Progenitor cell of endocrine pancreas (in vitro differentiated cells): ENCODE data around the gene ST3GAL3. TPM values are rescaled to one million over a fixed set of nuclear protein-coding genes. Genes with fewer than 3 reads are reported as not detected.

ENCODE experiments used
- DNase-seq: peaks from one replicate; pipeline ENCODE4 v3.0.0; 2021; ENCODE audit warnings: low spot score; ENCODE audit not compliant: unreplicated experiment
- H3K27ac Mint-ChIP-seq: 2 replicates; pipeline ENCODE4 v1.8.0; 2021; ENCODE audit warnings: mild to moderate bottlenecking, moderate library complexity, mixed read lengths
- H3K27me3 Mint-ChIP-seq: 2 replicates; pipeline ENCODE4 v1.8.0; 2021; ENCODE audit warnings: mixed read lengths
- H3K36me3 Mint-ChIP-seq: 2 replicates; pipeline ENCODE4 v1.8.0; 2022; ENCODE audit warnings: mixed read lengths; ENCODE audit not compliant: insufficient read depth
- H3K4me1 Mint-ChIP-seq: 2 replicates; pipeline ENCODE4 v1.8.0; 2021; ENCODE audit warnings: low read depth, mixed read lengths
- H3K4me3 Mint-ChIP-seq: 2 replicates; pipeline ENCODE4 v1.8.0; 2021; ENCODE audit warnings: low read depth, mild to moderate bottlenecking, moderate library complexity, mixed read lengths
- H3K9me3 Mint-ChIP-seq: 2 replicates; pipeline ENCODE4 v1.8.0; 2021; ENCODE audit warnings: low read depth, mixed read lengths
- total RNA-seq: library from RNA; stranded (reverse); gene quantifications from 2 replicates; pipeline ENCODE4 v1.2.1, GENCODE V29; 2021
- TF ChIP-seq, protein P1 (sequence below): fragments of 200-600 bp; sonication (generic); IDR thresholded peaks from one replicate; pipeline ENCODE4 v1.5.0; 2021; ENCODE audit warnings: antibody characterized with exemption, mild to moderate bottlenecking; ENCODE audit not compliant: unreplicated experiment

Gene ST3GAL3
- total RNA-seq, 1 donor from 2014 or later: 14.9 TPM

DNA sequence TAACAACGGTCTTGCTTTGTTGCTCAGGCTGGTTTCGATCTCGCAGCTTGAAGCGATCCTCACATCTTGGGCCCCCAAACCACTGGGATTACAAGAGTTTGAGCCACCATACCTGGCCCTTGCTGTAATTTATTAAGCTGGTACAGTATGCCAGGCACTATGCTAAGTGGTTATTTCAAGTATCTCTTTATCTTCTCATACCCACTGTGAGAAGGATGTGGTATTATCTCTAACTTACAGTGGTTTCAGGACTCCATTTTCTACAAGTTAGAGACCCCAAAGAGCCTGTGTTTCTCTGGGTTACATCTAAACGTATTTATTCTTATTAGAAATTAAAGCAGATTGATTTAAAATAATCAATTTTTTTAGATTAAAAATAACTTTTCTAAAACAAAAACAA lies 8.1 kb upstream of the ST3GAL3 start:
- Mint-ChIP-seq H3K27ac (no peak overlapping the region), H3K4me3 (no peak overlapping the region), H3K27me3 (no peaks in the 10 kb centered on the region), H3K4me1 (no peaks in the 10 kb centered on the region), H3K9me3 (no peaks in the 10 kb centered on the region), H3K36me3 (peaks cover 14% of the 10 kb centered on the region)
- TF ChIP-seq, protein P1, sequence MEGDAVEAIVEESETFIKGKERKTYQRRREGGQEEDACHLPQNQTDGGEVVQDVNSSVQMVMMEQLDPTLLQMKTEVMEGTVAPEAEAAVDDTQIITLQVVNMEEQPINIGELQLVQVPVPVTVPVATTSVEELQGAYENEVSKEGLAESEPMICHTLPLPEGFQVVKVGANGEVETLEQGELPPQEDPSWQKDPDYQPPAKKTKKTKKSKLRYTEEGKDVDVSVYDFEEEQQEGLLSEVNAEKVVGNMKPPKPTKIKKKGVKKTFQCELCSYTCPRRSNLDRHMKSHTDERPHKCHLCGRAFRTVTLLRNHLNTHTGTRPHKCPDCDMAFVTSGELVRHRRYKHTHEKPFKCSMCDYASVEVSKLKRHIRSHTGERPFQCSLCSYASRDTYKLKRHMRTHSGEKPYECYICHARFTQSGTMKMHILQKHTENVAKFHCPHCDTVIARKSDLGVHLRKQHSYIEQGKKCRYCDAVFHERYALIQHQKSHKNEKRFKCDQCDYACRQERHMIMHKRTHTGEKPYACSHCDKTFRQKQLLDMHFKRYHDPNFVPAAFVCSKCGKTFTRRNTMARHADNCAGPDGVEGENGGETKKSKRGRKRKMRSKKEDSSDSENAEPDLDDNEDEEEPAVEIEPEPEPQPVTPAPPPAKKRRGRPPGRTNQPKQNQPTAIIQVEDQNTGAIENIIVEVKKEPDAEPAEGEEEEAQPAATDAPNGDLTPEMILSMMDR: no peak
- DNase-seq: no peak

DNA sequence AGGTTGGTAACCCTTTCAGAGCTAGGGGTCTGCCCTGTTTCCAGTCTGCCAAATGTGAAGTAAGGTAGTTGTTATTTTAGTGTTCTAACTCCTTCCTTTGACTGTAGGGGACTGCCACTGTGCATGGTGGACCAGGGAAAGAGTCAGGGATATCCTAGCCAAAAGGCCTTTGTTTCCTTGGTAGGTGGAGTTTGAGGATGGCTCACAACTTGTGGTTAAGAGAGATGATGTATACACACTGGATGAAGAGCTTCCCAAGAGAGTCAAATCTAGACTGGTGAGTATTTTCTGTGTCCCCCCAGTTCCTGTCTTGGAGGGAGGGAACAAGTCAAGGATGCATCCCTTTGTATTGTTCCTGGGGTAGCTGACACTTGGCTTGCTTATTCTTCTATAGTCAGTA lies 3.5 kb upstream of the ST3GAL3 start:
- Mint-ChIP-seq H3K4me3 (no peak overlapping the region), H3K36me3 (peaks cover 10% of the 10 kb centered on the region), H3K9me3 (no peaks in the 10 kb centered on the region), H3K4me1 (peaks cover 7% of the 10 kb centered on the region), H3K27me3 (no peaks in the 10 kb centered on the region), H3K27ac (no peak overlapping the region)
- TF ChIP-seq, protein P1: no peak
- no peak for DNase-seq

DNA sequence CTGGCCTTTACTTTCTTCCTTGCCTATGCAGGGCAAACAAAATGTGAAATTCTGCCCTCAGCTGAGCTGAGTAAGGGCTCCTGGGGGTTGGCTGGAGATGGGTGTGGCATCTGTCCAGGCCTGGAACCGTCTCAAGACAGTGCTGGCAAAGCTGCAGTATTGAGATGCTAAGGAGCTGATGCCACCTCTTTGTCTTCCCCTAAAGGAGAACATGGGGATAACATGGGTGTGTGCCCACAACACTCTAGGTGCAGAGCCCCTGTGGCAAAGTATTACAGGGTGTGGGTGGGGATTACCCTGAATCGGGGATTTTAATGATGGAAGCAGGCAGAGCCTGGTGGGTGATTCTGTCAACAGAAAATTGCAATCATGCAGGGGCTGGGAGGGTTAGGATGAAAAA lies 2.5 kb upstream of the ST3GAL3 start:
- TF ChIP-seq, protein P1: no peak
- Mint-ChIP-seq H3K36me3 (peaks cover 10% of the 10 kb centered on the region), H3K27me3 (no peaks in the 10 kb centered on the region), H3K27ac (no peak overlapping the region), H3K9me3 (no peaks in the 10 kb centered on the region), H3K4me3 (no peak overlapping the region), H3K4me1 (peaks cover 9% of the 10 kb centered on the region)
- no peak for DNase-seq

DNA sequence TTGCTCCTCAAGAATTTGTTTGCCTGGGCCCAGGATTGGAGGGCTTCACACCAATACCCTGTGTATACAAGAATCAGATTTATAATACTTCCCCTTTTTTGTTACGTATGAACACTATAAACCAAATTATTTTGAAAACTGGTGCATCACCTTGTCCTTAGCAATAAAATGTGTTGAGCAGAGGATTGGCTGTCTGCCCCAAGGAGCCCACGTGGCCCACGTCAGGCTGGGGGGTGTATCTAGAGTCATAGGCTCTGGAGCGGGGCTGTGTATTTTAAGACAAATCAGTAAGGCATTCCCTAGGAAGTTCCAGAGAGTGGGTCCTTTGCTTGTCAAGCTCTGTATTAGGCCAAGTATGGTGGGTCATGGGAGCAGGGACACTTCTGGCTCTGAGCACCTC lies 2.0 kb upstream of the ST3GAL3 start:
- TF ChIP-seq, protein P1: no peak
- H3K9me3 Mint-ChIP-seq: no peaks in the 10 kb centered on the region
- peaks cover 11% of the 10 kb centered on the region for H3K36me3 Mint-ChIP-seq
- DNase-seq: no peak
- no peaks in the 10 kb centered on the region for H3K27me3 Mint-ChIP-seq
- no peak overlapping the region for H3K27ac Mint-ChIP-seq
- H3K4me3 Mint-ChIP-seq: peak overlapping the region; percentile 20
- peaks cover 9% of the 10 kb centered on the region for H3K4me1 Mint-ChIP-seq

DNA sequence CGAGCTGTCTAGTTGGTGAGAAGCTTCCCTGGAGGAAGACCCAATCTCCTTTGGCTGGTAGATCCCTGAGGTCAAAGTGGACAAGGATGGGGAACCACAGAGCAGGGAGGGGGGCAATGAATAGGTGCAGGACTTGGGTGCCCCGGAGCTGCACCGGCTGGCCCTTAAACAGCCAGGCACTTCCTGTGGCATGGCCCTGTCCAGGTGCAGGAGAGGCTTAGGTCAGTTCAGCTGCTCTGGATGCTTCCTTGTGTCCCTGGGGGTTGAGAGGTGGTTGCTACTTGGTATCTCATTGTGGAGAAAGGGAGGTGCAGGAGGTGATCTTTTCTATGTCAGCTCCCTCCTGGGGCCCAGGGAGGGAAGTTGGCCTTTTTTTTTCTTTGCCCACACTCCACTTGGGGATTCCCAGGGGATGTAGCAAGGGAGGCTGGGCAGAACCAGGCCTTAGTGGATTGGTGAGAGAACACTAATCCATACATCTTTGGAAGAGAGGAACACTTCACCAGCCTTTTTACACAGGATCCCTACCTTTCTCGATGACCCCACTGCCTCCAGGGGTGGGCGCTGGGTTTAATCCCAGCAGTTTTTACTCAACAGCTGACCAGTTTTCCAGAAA lies 1.2 kb upstream of the ST3GAL3 start:
- H3K27me3 Mint-ChIP-seq: no peaks in the 10 kb centered on the region
- peak overlapping the region; percentile 81 for H3K4me3 Mint-ChIP-seq
- TF ChIP-seq, protein P1: no peak
- H3K36me3 Mint-ChIP-seq: peaks cover 9% of the 10 kb centered on the region
- no peaks in the 10 kb centered on the region for H3K9me3 Mint-ChIP-seq
- no peak for DNase-seq
- H3K4me1 Mint-ChIP-seq: peaks cover 9% of the 10 kb centered on the region
- H3K27ac Mint-ChIP-seq: no peak overlapping the region
